T-helper 22 cell (primary cell): ENCODE data around the gene MT1F.
"Not testable (repeated sequence)": the region's sequence is repeated elsewhere in the genome, so short reads cannot be mapped to it uniquely, and the experiment has no call there.

Source experiments
- DNase-seq: peaks from one replicate; pipeline ENCODE4 v3.0.0-alpha.2; 2020; ENCODE audit warnings: low read depth

Gene MT1F

DNA sequence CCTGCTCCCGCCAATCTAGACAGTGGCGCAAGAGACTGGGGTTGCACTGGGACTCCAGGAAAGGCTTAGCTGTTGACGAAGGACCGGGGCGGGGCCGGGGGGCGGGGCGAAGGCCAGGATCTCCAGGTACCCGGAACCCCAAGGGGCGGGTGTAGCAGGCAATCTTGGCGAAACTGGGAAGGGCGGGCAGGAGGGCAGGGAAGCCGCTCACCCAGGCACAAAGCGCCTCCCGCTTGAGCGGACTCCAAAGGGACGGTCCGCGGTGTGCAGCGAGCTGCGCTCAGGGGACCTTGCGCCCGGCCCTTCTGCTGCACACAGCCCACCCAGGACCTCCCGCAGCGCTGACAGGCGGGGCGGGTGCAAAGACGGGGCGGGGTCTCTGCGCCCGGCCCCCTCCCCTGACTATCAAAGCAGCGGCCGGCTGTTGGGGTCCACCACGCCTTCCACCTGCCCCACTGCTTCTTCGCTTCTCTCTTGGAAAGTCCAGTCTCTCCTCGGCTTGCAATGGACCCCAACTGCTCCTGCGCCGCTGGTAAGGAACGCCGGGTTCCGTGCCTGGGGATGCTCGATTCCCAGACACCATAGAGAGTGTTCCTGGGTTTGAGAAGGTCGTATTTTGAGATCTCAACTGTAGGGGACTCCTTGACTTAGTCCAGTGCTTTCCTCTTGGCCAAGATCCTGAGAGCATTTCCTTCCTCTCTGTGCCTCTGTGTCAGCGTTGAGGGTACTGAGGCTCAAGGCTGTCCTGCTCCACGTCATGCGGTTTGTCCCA is at the start of gene MT1F:
TSS of gene MT1F (plus strand) at position 405 of the 772 bp plus-strand sequence. CDS start at position 505, 100 bp downstream.
- peak; percentile 58 for DNase-seq

DNA sequence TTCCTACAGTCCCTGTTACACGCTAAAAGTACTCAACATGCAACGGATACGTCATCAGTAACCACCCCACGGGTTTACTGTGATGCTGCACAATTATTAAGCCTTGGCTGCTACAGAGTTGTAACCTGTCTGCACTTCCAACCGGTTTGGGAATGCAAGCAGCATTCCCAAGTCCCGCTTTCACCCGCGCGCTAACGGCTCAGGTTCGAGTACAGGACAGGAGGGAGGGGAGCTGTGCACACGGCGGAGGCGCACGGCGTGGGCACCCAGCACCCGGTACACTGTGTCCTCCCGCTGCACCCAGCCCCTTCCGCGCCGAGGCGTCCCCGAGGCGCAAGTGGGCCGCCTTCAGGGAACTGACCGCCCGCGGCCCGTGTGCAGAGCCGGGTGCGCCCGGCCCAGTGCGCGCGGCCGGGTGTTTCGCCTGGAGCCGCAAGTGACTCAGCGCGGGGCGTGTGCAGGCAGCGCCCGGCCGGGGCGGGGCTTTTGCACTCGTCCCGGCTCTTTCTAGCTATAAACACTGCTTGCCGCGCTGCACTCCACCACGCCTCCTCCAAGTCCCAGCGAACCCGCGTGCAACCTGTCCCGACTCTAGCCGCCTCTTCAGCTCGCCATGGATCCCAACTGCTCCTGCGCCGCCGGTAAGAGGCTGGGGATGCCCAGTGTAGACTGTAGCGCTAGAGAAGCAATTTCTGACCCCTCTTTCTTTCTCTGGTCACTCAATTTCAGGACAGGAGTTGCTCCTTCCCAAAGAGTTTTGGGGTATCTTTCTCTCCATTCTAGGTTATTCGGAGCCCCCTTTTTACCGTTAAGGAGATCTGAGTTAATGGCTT is 49.5 kb upstream of the MT1F start, which contains the start of gene MT2A:
TSS of gene MT2A (plus strand) at position 542 of the 833 bp plus-strand sequence. CDS start at position 614, 72 bp downstream.
- DNase-seq, result peak; percentile 75

DNA sequence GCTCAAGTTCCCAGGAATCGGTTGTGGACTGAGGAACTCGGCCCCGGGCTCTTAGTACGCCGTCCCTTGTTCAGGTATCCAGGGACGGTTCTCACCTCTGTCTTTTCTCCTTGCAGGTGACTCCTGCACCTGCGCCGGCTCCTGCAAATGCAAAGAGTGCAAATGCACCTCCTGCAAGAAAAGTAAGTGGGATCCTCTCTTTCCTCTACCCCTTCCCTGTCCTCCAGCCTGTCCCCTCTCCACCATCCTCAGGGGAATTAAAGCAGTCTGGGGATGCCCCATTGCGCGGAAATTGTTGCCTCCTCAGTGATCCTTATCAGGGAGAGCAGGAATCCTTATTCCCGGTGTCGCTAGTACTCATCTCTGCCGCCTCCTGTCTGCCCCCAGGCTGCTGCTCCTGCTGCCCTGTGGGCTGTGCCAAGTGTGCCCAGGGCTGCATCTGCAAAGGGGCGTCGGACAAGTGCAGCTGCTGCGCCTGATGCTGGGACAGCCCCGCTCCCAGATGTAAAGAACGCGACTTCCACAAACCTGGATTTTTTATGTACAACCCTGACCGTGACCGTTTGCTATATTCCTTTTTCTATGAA is 48.8 kb upstream of the MT1F start:
- DNase-seq, result no peak

DNA sequence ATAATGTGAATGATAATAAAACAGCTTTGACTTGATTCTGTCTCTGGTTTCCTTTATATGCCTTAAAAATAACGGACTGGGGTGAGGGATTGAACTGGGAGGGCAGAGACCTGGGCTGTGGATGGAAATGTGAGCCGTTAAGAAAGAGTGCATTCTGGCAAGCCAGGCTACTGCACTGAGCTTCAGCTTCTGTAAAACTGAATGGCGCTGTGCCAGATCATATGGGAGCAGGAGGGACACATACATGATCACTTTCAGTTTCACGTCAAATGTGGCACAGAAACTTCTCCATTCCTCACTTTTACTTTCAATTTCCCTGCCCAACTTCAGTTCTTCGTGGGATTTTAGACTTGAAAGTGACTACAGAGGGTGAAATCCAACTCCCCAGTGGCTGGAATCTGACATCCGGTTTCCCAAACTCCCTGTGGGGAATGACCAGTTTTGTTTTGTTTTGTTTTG is 48.3 kb upstream of the MT1F start:
- peak; percentile 52 for DNase-seq

DNA sequence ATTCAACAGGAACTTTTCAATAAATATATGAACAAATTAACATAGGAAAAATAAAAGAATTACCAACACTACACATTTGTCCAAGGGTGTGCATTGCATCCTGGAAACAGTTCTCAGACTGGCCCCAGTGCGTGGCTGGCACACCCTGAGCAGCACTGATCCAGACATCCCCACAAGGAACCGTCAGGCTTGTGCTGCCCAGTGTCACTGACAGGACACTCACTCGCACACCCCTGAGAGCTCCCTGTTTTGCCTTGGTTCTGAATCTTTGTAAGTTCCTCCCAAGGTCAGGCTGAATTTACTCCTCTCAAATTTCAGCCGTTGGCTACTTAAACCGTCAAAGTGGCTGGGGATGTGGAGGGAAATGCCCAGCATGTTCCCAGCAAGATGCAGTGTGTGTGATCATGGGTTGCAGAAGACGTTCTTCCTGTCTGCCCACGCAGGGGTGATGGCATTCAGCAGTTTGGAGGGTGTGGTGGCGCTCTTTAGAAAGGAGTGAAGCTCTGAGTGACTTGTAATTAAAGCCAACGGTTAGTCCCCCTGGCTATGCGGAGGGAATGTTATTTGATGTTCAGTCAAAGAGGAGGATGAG is 47.6 kb upstream of the MT1F start:
- DNase-seq, result peak; percentile 60

DNA sequence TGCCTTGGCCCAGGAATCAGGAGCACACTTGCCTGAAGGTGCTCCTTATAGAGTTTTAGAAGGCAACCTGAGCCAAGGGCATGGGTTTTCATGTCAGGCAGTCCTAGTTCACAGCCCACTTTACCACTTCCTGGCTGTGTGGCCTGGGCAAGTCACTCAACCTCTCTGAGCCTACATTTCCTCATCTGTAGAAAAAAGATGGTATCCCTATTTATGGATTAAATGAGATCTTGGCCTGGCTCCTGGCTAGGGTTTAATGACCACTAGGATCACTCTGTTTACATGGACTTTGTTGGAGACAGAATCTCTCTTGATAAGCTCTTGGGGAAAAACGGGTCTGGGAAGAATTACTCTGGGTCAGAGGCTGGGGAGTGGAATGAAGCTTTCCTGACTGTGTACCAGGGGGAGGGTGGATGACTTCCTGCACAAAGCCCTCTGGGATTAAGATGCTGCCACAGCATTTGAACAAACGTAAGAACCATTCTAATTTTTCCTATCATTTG is 47.1 kb upstream of the MT1F start:
- DNase-seq, result no peak

DNA sequence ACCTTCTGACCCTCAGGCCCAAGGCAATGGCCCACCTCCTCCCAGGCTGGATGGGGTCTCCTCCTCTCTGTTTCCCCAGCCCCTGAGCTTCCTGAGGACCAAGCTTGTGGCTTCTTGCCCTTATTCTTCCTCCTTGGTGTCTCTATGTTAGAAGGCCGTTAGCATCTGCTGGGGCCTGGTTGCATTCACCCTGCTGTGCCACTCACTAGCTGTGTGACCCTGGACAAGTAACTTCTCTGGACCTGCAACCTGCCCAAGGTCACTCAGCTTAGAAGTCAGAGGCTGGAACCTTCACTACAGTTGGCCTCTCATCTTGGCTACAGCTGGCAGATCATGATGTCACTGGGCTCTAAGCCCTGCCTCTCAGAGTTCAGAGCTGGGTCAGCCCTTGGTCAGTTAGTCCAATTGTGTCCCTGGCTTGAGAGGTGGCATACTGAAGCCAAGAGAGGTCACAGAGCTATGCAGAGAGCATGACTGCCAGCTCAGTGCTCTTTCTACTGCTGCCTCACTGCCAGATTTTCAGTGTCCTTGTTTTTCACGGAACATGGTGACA is 46.4 kb upstream of the MT1F start:
- no peak for DNase-seq

DNA sequence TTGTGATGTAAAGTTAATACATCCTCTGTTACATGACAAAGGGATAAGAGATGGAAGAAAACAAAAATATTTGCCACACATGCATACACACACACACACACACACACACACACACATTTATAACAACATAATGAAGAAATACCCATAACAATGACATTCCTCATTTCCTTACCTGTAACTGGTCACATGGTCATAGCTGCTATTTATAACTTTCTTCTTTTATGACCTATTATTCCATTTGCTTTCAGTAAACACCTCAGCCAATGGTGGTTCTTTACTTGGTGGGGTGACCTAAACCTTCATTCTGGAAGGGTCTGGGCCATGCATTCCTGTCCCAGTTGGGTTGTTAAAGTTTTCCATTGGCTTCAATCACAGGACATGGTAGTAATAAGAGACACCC is 44.1 kb upstream of the MT1F start:
- DNase-seq, result no peak

DNA sequence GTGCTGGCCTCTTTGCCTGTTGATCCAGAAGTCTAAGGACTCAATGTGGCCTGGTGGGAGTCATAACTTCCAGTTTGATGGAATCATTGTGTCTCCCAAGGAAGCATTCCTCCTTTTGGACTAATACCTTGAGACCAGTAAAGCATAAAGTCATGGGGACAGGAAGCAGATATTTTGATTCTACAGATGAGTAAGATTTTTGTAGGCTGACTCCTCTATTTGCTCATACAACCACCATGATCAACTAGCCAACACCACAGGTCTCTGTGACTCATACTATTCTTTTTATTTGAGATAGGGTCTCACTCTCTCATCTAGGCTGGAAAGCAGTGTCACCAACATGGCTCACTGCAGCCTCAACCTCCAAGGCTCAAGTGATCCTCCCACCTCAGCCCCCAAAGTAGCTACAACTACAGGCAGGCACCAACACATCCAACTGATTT is 43.2 kb upstream of the MT1F start:
- DNase-seq, result no peak

DNA sequence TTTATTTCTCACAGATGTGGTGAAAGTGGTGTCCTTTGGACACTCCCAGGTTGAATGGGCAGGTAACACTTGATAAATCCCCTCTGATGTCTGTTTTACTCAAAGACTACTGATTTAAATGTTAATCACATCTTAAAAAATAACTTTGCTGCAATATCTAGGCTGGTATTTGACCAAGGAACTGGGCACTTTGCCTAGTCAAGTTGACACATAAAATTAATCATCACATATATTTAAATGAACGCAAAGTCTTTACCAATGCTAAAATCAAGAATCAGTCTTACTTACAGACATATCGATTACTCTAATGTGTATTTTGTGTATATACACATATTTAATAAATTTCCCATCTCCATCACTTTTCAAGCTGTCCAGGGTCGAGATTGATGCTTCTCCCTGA is 42.4 kb upstream of the MT1F start:
- DNase-seq, result no peak

DNA sequence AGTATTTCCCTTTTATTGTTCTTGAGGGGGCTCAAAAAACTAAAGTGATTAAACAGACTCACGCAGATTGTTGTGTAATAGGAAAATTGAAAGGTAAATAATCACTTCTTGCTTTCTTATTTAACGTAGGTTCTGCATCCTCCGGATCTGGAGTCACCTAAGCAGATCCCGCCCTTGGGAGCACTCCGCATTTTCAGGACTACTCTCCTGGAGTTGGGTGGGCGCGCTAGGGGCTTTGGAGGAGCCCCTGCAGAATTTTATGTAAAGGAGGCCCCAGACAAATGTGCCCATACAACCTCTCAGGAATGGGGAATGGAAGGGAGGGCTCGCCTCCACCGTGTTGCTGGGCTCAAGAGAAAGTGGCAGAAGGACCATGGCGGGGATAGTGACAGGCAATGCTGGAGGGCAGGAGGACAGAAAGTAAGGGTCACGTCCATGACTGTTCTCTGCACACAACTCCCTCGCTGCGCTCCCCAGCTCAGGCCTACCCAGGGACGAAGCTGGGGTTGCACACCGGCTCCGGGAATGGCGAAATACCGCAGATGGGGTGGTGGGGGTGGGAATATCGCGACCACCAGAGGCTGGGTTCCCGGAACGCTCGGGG is 41.0 kb upstream of the MT1F start:
- DNase-seq, result no peak

DNA sequence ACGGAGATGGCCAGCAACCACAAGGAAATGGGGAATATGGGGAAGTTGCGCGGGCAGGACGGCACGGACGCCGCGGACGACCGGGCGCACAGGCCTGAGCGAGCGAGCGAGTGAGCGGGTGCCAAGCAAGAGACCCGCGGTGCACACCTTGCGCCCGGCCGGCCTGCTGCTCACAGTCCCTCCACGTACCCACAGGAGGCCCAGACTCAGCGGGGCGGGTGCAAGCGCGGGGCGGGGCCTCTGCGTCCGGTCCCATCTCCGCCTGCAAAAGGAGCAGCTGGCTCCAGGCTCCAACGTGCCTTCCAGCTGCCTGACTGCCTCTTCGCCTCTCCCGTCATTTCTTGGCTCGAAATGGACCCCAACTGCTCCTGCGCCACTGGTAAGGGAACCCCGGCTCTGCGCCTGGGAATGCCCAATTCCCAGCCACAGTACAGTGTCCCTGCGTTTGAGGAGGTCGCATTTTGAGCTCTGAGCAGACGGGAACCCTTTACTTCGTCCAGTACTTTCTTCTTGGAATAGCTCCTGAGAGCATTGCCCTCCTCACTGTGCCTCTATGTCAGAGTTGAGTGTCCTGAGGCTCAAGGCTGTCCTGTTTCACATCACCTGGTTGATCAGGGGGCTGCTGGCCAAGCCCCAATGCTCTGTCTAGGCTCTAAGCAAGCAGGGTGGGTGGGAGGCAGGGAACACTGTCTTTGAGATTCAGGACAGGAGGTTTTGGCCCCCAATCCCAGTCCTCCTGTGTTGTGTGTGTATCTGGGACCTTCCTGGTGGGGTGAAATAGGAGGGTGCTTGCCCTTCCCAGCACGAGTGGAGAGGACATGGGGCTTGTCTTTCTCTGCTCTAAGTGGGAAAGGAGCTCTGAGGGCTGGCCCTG is 40.3 kb upstream of the MT1F start:
- DNase-seq, result peak; percentile 23

DNA sequence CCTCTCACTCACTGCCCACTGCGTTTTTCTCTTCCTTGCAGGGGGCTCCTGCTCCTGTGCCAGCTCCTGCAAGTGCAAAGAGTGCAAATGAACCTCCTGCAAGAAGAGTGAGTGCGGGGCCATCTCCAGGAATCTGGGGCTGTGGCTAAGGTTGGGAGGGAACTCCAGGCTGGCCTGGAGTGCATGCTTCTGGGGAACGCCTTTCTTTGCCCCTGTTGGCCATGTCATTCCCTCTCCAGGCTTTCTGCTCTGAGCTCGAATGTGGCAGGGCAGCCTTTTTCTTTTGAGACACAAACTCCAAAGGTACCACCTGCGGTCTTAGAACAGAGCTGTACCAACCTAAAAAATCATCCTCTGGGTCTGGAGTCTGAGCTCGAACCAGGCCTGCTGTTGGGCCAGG is 39.6 kb upstream of the MT1F start:
- no peak for DNase-seq

DNA sequence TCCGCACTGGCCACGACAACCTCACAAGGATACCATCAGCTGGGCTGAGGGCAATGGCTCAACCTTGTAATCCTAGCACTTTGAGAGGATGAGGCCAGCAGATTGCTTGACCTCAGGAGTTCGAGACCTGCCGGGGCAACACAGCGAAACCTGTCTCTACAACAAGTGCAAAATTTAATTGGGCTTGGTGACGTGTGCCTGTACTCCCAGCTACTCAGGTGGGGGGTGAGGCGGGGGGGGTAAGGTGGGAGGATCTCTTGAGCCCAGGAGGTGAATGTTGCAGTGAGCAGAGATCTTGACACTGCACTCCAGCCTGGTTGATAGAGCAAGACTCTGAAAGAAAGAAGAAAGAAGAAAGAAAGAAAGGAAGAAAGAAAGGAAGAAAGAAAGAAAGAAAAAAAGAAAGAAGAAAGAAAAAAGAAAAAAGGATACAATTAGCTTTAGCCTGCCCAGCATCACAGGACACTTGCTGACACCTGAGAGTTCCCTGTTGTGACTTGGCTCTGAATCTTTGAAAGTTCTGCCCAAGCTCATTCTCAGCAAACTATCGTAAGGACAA is 37.3 kb upstream of the MT1F start:
- DNase-seq, result no peak

DNA sequence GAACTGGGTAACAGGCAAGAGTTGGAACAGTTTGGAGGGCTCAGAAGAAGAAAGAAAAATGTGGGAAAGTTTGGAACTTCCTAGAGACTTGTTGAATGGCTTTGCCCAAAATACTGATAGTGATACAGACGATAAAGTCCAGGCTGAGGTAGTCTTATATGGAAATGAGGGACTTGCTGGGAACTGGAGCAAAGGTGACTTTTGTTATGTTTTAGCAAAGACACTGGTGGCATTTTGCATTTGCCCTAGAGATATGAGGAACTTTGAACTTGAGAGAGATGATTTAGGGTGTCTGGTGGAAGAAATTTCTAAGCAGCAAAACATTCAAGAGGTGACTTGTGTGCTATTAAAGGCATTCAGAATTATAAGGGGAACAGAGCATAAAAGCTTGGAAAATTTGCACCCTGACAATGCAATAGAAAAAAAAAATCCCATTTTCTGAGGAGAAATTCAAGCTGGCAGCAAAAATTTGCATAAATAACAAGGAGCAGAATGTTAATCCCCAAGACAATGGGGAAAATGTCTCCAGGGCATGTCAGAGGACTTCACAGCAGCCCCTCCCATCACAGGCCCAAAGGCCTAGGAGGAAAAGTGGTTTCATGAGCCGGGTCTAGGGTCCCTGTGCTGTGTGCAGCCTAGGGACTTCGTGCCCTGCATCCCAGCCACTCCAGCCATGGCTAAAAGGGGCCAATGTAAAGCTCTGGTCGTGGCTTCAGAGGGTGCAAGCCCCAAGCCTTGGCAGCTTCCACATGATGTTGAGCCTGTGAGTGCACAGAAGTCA is 35.9 kb upstream of the MT1F start:
- not testable (repeated sequence) for DNase-seq

DNA sequence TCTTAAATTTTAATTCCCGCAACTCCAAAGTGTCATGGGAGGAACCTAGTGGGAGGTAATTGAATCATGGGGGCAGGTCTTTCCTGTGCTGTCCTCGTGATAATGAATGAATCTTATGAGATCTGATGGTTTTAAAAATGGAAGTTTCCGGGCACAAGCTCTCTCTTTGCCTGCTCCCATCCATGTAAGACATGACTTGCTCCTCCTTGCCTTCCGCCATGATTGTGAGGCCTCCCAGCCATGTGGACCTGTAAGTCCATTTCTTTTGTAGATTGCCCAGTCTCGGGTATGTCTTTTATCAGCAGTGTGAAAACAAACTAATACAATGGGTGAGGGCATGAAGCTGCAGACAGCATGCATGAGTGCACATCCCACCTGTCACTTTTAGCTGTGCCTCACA is 34.6 kb upstream of the MT1F start:
- not testable (repeated sequence) for DNase-seq

DNA sequence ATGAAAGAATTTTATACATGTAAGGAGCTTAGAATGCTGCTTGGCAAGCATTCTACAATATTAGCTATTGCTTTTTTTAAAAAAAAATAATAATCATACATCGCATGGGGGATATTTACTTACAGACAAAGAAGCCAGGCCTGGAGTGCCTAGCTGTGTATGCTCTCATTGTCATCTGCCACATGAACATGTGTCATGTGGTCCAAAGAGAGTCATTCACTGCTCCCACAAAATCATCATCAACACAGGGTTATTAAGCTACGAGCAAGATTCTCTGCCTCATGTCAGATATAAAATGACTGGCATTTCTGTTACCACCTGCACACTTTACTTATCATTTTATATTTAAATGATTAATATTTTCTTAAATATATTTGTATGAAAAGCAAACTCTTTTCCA is 34.1 kb upstream of the MT1F start:
- no peak for DNase-seq

DNA sequence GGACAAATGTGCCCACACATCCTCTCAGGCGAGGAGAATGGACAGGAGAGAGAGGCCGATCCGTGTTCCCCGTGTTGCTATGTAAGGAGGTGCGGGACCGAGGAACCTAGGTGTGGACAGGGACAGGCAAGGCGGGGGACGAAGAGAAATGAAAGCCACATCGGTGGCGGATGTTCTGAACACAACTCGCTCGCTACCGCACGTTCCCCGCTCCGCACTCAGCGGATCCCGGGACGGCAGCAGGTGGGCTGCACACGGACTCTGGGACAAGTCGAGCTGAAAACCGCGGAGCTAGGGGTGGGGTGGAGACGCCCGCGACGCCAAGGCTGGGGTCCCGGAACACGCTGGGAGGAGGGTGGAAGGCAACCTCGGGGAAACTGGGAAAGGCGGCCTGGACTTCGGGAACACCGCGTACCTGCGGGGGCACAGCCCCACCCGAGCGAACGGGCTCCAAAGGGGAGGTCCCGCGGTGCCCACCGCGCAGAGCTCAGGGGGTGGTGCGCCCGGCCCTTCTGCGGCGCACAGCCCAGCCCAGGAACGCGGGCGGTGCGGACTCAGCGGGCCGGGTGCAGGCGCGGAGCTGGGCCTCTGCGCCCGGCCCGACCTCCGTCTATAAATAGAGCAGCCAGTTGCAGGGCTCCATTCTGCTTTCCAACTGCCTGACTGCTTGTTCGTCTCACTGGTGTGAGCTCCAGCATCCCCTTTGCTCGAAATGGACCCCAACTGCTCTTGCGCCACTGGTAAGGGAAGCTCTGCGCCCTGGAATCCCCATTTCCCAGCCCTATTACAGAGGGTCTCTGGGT is 32.4 kb upstream of the MT1F start, which contains the start of gene MT1E:
TSS of gene MT1E (plus strand) at position 642 of the 803 bp plus-strand sequence. CDS start at position 713, 71 bp downstream.
- no peak for DNase-seq
